IPS-11a (cell line): Measurements from ENCODE around the gene CHN1.

Source experiments
- H3K4me3 ChIP-seq: one replicate; pipeline ENCODE4 v1.5.1; 2013; ENCODE audit warnings: low read depth, low read length, control low read depth

The CHN1 gene

DNA sequence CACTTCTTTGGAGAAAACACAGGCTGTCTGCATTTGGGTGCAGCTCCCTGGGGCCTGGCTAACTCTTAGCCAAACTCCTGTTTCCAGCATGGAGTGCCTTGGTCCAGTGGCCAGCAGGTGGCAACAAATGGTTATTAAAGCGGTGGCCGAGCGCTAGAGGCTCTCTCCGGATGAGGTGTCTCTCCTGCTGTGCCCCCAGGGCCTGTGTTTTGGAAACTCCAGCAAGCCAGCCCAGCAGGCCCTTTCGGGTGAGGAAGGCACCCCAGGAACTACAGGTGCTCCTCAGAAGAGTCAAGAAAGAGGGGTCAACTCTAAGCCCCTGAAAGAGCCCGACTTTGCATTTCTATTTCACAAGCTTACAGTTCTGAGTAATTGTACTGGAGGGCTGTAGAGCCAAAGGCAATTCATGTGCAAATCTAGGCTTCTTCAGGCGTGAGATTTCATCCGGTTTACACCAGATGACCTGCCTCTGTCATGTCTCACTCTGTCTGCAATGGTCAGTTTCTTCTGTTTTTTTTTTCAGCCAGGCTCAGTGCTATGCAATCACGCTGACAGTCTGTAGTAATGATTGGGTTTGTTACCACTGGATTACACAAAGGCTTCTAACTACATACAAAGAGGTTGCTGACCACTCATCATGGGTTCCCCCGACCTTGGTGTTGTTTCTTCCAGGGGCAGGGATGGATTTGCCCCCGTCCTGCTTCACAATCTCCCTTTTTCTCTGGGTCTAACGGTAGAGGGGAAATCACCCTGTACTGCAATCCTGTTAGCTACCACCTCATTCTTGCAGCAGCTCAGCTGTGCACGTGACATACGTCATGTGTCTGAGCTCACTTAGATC, 233.3 kb downstream of the CHN1 start:
- no peak overlapping the region for H3K4me3 ChIP-seq

DNA sequence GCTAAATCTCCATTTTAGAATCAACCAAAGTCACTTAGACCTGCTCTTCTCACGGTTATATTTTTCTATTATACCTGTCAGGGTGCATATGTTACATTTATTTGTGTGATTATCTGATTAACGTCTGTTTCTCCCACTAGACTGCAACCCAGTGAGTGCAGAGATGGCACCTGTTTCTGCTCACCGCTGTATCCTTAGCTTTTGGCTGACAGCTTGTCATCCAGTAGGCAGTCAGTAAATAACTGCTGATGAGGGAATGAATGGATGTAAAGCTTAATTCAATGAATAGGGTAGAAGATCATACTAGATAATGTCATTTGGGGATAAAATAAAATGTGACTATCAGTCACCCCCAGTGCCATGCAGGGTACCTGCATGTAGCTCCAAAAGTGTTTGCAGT, 234.0 kb downstream of the CHN1 start:
- H3K4me3 ChIP-seq = no peak overlapping the region

DNA sequence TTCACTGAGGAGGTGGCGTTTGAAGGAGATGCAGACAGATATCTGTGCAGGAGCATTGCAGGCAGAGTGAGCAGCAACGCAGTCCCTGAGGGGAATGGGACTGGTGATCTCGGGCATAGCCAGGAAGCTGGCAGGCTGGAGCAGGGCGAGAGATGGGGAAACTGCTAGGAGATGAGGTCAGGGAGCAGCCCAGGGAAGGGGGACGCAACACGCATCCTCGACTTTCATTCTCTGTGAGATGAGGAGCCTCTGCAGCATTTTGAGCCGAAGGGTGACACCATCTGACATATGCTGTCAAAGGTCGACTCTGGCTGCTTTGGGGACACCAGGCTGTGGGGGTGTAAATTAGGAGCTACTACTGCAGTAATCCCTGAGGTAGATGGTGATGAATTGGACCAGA, 236.6 kb downstream of the CHN1 start:
- H3K4me3 ChIP-seq = no peak overlapping the region

DNA sequence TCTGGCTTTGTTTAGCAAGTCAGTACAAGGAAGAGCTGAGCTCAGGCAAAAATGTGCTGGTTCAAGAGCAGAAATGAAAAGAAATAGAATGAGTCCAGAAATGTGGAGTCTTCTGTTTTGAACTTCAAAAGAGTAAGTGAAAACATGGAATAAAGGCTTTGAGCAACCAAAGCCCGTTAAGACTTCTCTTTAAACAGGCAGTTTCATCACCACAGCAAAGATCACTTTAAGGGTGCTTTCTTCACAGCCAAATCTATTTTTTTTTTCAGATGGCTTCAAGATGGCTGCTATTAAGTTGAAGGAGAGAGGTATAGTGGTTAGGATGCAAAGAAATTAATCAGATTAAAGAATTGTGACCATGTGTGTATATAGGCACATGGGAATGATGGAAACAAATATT, 238.9 kb downstream of the CHN1 start:
- H3K4me3 ChIP-seq = no peak overlapping the region

DNA sequence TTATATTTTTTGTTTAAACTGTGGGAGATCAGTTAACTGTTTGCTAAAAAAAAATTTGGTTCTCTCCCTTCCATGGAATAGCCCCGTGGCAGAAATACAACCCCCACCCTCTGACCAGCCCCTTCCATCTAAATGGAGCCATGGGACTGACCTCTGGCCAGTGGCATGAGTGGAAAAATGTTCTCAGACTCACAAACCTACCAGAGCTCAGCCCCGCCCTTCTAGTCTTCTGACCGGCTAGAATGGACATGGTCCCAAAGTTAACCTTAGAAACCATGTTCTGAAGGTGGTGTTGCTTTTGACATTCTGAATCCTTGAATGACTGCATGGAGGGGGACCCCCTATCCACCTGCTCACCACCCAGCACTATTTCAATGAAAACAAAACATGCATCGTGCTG, 239.6 kb downstream of the CHN1 start:
- H3K4me3 ChIP-seq = no peak overlapping the region

DNA sequence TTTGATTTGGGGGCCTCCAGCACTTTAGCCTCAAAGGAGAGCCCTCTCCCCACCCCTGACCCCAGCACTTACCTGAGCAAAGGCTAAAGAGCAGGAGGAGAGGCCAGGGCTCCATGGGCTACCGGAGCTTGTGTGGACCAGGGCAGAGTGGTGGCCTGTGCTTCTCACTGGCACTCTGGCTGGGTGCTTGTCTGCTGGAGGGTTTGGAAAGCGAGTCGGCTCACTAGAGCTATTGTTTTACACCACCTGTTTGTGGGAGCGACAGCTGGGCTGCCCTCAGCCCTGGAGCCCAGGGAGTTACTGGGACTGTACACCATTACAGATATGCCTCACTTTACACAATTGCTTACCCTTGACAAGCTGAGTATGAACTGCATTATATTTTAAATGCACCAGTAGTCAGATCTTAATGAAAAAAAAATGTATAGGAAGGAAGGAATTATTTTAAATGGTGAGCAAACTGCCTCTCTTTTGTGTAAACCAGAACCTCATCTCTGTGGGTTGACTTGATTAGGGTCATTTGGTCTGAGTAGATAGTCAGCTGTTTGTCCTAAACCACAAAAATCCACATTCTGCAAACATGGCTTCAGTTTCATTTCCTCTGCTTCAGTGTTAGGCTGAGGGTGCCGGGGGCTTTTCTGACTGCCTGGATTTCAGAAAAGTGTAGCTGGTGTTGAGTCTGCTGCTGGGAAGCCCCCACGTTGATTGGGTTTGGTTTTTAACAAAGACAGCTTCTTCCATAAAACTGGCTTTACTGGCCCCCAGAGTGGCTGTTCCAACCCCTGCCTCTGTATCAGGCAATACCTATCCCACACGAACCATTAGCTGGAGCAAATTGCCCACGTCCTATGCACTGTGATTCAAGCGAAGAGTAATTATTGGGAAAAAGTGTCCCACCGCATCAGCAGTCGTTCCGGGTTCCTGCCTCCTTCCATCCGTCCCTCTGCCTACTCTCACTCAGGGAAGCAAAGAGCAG, 240.6 kb downstream of the CHN1 start, which contains the start of gene CHRNA1:
CHRNA1 (minus strand) TSS at position 193 of the 976 bp plus-strand sequence; CDS start at position 115, 78 bp downstream.
- H3K4me3 ChIP-seq = no peak within 1 kb of the TSS

DNA sequence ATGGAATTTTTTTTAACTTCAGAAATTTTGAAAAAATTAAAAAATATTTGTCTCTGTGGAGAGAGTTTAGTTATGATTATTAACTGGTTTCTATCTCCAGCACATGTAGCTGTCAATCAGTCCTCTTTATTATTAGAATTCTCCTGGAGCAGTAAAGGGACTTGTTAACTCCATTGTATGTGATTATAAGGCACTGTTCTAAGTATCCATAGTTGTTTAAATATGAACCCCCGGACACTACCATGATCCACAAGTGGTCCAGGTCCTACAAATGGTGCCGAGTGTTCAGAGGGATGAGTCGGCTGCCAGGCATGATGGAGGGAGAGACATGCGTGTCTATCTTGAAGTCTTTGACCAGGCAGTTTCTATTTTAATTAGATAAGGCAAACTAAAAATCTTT, 241.4 kb downstream of the CHN1 start:
- H3K4me3 ChIP-seq = no peak overlapping the region

DNA sequence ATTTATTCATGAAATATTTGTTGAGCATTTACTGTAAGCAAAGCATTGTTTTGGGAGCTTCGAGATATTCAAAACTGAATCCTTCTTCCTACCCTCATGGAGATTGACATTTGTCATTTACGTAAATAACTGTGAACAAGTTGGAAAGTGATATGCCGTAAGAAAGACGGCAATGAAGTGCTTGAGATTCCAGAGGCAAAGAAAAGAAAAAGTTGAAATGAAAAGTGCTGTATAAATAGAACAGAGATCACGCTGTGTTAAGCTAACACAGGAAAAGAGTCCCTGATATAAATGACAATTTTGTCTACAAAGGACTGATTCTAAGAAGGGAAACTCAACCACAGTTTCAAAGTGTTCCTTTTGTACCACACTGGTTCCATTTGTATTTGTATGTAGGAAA, 242.7 kb downstream of the CHN1 start:
- H3K4me3 ChIP-seq = no peak overlapping the region

DNA sequence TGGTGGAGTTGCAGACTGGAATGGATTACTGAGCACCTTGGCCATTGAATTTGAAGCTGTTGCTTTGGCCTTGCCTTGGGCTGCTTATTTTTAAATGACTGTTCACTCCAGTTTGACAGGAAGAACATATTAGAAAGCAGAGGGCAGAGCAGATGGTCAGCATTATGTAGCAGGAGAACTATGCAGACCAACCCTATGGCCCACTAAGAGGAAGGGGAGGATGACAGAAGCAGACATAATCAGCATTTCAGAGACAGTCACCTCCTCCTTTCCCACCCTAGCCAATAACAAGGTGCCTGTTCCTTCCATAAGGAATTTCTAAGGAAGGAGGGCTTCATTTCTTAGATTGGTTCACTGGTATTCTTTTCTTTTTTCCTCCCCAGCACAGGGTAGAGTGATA, 243.3 kb downstream of the CHN1 start:
- H3K4me3 ChIP-seq = no peak overlapping the region

DNA sequence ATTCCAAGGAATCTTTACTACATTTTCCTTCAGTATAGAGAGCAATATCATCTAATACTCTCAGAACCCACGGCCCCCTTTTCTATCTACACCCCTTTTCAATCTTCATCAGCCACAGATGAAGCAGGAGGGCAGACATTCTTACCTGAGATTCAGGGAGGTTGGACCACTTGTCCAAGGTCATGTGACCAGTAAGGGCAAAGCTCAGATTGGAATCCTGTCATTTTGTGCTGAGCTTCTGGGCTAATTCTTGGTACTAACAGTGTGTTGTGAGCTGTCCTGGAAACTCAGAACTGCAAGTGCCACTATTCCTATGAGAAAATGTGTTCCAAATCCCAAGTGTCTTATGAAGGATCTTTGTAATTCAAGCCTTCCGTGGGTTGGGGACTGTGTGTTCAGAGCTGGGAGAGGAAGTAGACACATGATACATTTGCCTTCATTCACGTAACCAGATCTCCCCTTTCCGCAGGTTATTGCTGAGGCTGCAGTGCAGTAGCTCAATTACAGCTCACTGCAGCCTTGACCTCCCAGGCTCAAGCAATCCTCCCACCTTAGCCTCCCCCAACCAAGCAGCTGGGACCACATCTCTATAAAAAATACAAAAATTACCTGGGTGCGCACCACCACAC, 244.2 kb downstream of the CHN1 start:
- H3K4me3 ChIP-seq = no peak overlapping the region

DNA sequence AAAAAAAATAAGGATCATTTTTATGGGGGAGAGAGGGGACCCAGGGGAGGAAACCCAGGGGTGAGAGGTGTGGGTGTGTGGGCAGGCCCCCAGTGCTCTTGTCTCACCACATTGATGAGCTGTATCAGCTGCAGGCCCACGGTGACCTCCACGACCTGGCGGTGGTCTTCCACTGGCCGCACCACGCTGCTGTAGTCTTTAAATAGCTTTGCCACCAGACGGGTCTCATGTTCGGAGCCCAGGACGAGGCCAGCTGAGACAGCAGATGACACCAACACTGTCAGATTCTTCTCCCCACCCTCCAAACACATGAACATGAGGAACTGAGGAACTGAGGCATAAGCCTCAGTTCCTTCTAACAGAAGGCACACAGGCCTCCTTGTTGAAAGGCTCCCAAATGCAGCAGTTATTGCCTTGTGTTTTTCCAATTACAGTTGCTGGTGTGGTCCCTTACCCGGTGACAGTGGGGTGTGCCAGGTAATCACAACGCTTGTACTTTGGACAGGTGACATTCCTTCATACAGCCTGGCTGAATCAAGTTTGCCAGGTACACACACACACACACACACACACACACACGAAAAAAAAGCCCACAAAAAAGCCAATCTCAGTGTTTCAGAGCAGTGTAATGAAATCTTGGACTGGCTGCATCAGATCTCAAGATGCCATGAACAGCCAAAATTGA, 245.7 kb downstream of the CHN1 start:
- H3K4me3 ChIP-seq = no peak overlapping the region

DNA sequence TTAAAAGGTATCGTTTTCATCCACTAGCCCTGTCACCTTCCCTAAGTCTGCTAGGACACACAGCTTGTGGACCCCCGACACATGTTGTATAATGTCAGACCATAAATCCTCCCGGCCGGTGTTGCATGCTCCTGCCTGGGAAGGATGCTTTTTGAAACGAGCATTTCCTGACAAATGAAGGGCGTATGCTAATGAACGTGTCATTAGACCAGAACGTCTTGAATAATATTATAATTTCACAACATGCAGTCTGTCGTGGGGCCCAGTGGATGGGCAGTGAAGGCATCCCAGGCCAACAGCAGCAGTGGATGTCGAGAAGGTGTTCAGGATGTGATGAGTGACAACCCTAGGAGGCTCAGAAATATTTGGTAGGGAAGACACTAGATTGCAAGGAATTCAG, 248.4 kb downstream of the CHN1 start:
- H3K4me3 ChIP-seq = no peak overlapping the region

DNA sequence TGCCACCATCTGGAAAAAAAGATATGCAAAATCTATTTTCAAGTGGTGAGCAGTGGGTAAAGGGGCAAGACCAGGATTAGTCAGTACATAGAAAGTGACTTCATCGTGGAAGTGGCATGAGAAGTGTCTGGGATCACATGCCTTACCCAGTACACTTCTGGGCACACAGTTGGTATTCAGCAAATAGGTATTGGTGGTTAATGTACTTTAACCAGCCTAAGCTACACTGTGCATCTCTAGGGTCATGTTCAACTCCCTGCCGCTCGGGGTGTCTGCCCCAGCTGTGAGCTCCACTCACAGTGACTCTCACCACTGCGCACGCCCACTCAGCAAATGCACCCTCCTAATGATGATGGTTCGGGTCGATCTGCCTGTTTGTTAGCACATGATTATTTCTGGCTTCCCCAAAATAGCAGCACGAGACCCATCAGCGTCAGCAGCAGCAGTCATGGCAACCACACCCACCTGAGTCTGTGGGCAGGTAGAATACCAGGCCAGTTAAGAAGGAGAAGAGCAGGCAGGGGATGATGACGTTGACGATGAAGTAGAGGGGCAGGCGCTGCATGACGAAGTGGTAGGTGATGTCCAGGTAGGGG, 252.0 kb downstream of the CHN1 start:
- no peak overlapping the region for H3K4me3 ChIP-seq

DNA sequence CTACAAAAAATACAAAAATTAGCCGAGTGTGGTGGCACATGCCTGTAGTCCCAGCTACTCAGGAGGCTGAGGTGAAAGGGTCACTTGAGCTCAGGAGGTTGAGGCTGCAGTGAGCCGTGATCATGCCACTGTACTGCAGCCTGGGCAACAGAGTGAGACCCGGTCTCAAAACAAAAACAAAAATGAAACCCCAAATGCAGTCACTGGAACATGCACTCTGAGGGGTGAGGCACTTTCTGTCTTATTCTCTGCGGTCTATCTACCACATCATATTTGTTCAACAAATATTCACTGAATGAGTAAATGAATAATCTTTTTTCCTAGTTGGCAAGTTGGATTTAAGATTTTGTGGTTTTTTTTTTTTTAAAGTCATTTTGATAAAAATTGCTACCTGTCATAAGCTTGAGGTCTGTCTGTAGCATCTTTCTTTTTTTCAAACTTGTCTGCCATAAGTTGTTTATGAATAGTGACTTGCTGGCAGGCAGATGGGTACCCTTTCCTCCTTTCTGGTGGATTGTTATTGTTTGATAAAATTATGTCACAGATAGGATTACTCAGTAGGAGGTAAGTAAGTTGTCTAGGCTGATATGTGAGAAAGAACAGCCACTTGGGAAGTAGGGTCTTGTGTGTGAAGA, 252.7 kb downstream of the CHN1 start:
- H3K4me3 ChIP-seq = no peak overlapping the region

DNA sequence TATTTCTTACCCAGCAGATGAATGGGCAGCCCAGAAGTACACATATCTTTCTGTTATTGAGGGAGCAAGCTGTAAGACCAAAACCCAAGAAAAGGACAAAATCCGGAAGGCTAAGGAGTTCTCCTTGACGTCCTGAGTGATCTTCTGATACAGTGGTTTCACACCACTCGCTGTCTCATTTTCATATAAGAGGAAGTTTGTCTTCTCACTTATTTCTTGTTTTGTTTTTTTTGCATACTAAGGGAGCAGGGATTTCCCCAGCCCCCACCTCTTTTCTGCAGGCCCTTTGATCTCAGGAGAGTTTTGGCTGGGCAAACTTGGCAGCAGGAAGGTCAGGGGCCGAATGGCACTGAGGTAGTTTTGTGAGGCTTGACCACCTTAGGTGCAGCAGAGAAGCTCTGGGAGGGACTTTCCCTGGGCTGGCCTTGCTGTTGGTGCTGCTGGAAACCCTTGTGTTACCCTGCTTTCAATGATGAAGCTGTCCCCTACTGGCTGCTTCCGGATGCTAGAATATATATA, 254.2 kb downstream of the CHN1 start:
- H3K4me3 ChIP-seq = no peak overlapping the region

DNA sequence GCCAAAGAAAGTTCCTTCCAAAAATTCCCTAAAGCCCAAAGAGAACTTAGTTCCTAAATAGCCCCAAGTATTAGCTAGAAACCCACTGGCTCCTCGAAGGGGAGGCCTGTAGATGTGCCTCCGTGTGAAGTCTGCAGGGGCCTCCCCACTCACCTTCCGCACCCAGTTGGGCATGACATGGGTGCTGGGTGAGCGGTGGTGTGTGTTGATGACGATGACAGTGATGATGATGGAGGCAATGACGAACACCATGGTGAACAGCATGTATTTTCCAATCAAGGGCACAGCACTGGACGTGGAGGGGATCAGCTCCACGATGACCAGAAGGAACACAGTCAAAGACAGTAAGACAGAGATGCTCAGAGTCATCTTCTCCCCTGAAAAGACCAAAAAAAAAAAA, 255.4 kb downstream of the CHN1 start:
- H3K4me3 ChIP-seq = no peak overlapping the region

DNA sequence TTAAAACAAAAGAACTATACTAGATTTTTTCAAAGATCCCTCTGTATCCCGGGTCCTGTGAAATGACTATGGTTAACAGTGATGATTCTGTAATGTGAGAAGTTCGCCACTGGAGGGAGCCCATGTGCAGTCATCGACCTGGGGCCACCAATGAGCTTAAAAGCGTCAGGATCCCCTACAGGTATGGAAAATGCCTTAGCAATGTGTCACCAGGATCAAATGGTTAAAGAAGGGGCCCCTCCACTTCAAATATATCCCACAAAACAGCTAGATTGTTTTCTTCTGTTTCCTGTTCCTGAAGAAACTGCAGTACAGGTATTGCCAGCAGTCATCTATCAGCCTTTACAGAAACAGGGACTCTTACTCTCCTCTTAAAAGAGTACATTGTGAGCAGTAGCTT, 256.2 kb downstream of the CHN1 start:
- no peak overlapping the region for H3K4me3 ChIP-seq
